HepG2 (cell line): ENCODE results near the gene TGM6. TPM values are rescaled to one million over a fixed set of nuclear protein-coding genes. Genes with fewer than 3 reads are reported as not detected.
A peak's percentile ranks its signal among the peaks of the same experiment; 100 is the strongest.

ENCODE experiments used
- BCL3 ChIP-seq: sonication (generic); formaldehyde crosslinking; IDR thresholded peaks from 2 replicates; pipeline ENCODE4 v1.5.1; 2020; ENCODE audit warnings: mild to moderate bottlenecking, missing genetic modification reagents, moderate library complexity
- ELF3 ChIP-seq: IDR thresholded peaks from 2 replicates; pipeline ENCODE4 v1.6.1; 2016; ENCODE audit warnings: missing genetic modification reagents, missing compliant biosample characterization
- FOXA1 ChIP-seq, 2 experiments: fragments of 450-650 bp in 1 of 2; sonication (generic) in 1 of 2; formaldehyde crosslinking in 1 of 2; IDR thresholded peaks; 2 replicates each; pipeline versions ENCODE4 v1.4.0 to v1.6.1; 2016 to 2020; ENCODE audit warnings: missing genetic modification reagents in 1 of 2
- KLF16 ChIP-seq, 2 experiments: sonication (generic) in 1 of 2; formaldehyde crosslinking in 1 of 2; IDR thresholded peaks; 2 replicates each; pipeline versions ENCODE4 v1.6.1 to v1.8.0; 2016 to 2023; ENCODE audit warnings: missing genetic modification reagents in 2 of 2, missing compliant biosample characterization in 1 of 2
- MIER2 ChIP-seq: IDR thresholded peaks from 2 replicates; pipeline ENCODE4 v1.6.1; 2016; ENCODE audit warnings: missing biosample characterization, missing genetic modification reagents
- PAXIP1 ChIP-seq: sonication (generic); formaldehyde crosslinking; conservative IDR thresholded peaks from 2 replicates; pipeline ENCODE4 v1.4.0; 2020; ENCODE audit warnings: mild to moderate bottlenecking, missing genetic modification reagents, moderate library complexity
- SKI ChIP-seq: fragments of 450-650 bp; IDR thresholded peaks from one replicate; pipeline ENCODE4 v1.6.1; 2018; ENCODE audit warnings: mild to moderate bottlenecking; ENCODE audit not compliant: partially characterized antibody
- ZBTB10 ChIP-seq: sonication (generic); formaldehyde crosslinking; IDR thresholded peaks from 2 replicates; pipeline ENCODE4 v1.4.0; 2020; ENCODE audit warnings: missing genetic modification reagents, borderline replicate concordance
- ZBTB34 ChIP-seq: sonication (generic); formaldehyde crosslinking; IDR thresholded peaks from 2 replicates; pipeline ENCODE4 v1.8.0; 2022; ENCODE audit warnings: mild to moderate bottlenecking, missing genetic modification reagents
- ZMYM2 ChIP-seq: sonication (generic); formaldehyde crosslinking; IDR thresholded peaks from 2 replicates; pipeline ENCODE4 v1.8.0; 2022; ENCODE audit warnings: mild to moderate bottlenecking, missing genetic modification reagents
- ZNF124 ChIP-seq: sonication (generic); formaldehyde crosslinking; IDR thresholded peaks from 2 replicates; pipeline ENCODE4 v1.4.0; 2020; ENCODE audit warnings: missing genetic modification reagents
- ZNF335 ChIP-seq: sonication (generic); formaldehyde crosslinking; IDR thresholded peaks from 2 replicates; pipeline ENCODE4 v1.4.0; 2020; ENCODE audit warnings: missing genetic modification reagents
- ZNF512 ChIP-seq: sonication (generic); formaldehyde crosslinking; IDR thresholded peaks from 2 replicates; pipeline ENCODE4 v1.4.0; 2020; ENCODE audit warnings: mild to moderate bottlenecking, missing genetic modification reagents
- ZNF674 ChIP-seq: sonication (generic); formaldehyde crosslinking; IDR thresholded peaks from 2 replicates; pipeline ENCODE4 v1.5.0; 2020; ENCODE audit warnings: low read depth, mild to moderate bottlenecking, missing genetic modification reagents
- ZNF7 ChIP-seq: IDR thresholded peaks from 2 replicates; pipeline ENCODE4 v1.6.1; 2016; ENCODE audit warnings: missing biosample characterization, missing genetic modification reagents
- ZSCAN9 ChIP-seq: IDR thresholded peaks from 2 replicates; pipeline ENCODE4 v1.6.1; 2016; ENCODE audit warnings: borderline replicate concordance
- polyA plus RNA-seq, 8 experiments: library from polyadenylated mRNA; depleted of rRNA in 3 of 8; stranded (reverse) in 7 of 8; unstranded in 1 of 8; fragments of >200 nt; fragmentation: Illumina TruSeq in 4 of 8; extraction: Trizol in 4 of 8; gene quantifications; 2 replicates each; pipeline versions ENCODE4 v1.2.1 to v1.2.3, GENCODE V29; 2011 to 2016; ENCODE audit warnings: low read depth in 4 of 8, missing spikeins in 1 of 8, mixed read lengths in 1 of 8; ENCODE audit not compliant: insufficient read depth in 1 of 8
- total RNA-seq, 5 experiments: library from RNA; depleted of rRNA; stranded (reverse); fragments of >200 nt; fragmentation: Illumina TruSeq; extraction: Trizol; gene quantifications; 2 replicates each; pipeline ENCODE4 v1.2.3, GENCODE V29; 2016; ENCODE audit warnings: low read depth in 1 of 5

The TGM6 gene
- total and polyA plus RNA-seq, 2 of the 13 experiments (the other 11 are each of a cell fraction or from before 2014, with no cell fraction given): not detected

GRCh38 chr20:2470423-2471193, 89.9 kb downstream of the TGM6 start, which contains the start of gene SNRPB (continued):
- TF ChIP-seq PAXIP1 (CRISPR knock-in tag) (peak; percentile 83), KLF16 (CRISPR knock-in tag; IDR thresholded peaks at IDR 0.05) (peak; percentile 82 to 99; a peak in 2 of 4 replicates), FOXA1 (IDR thresholded peaks at IDR 0.05) (no peak), FOXA1 (CRISPR knock-in tag; IDR thresholded peaks at IDR 0.05) (peak; percentile 43; the same call in 1 of the 2 replicates), ELF3 (CRISPR knock-in tag) (peak; percentile 98), BCL3 (CRISPR knock-in tag) (peak; percentile 100), ZSCAN9 (CRISPR knock-in tag) (peak; percentile 100), SKI (peak; percentile 73), ZNF512 (peak; percentile 50; the same call in 1 of the 2 replicates), ZBTB34 (peak; percentile 94), ZNF674 (peak; percentile 96; the same call in 1 of the 2 replicates), ZNF7 (CRISPR knock-in tag) (no peak; the same call in none of the 2 replicates), ZNF335 (CRISPR knock-in tag) (peak; percentile 96), ZNF124 (CRISPR knock-in tag) (peak; percentile 98), ZMYM2 (CRISPR knock-in tag) (0 out of 2 replicates have a peak, but pooled peaks have one; percentile 90), MIER2 (CRISPR knock-in tag) (peak; percentile 84), ZBTB10 (CRISPR knock-in tag) (no peak)
